Mucosa of rectum (tissue), 2 donors: Measurements from ENCODE around the gene CTRB1.
"Not testable (repeated sequence)": the region's sequence is repeated elsewhere in the genome, so short reads cannot be mapped to it uniquely, and the experiment has no call there.

Experiments used
- H3K27ac ChIP-seq, 2 donors: one replicate each; pipeline ENCODE4 v1.7.0; 2013; ENCODE audit warnings: inconsistent platforms in 2 of 2, low read depth in 2 of 2, low read length in 2 of 2
- H3K27me3 ChIP-seq, 2 donors: one replicate each; pipeline ENCODE4 v1.7.0; 2013; ENCODE audit warnings: low read length in 2 of 2; ENCODE audit not compliant: control insufficient read depth in 2 of 2, insufficient read depth in 2 of 2
- H3K36me3 ChIP-seq, 2 donors: one replicate each; pipeline ENCODE4 v1.7.0; 2013; ENCODE audit warnings: low read length in 2 of 2; ENCODE audit not compliant: control insufficient read depth in 2 of 2, insufficient read depth in 2 of 2
- H3K4me1 ChIP-seq, 2 donors: one replicate each; pipeline ENCODE4 v1.7.0; 2013; ENCODE audit warnings: low read length in 2 of 2, mild to moderate bottlenecking in 1 of 2; ENCODE audit not compliant: control insufficient read depth in 2 of 2, insufficient read depth in 2 of 2
- H3K4me3 ChIP-seq, 2 donors: one replicate each; pipeline ENCODE4 v1.7.0; 2013; ENCODE audit warnings: low read length in 2 of 2
- H3K9ac ChIP-seq, 2 donors: one replicate each; pipeline ENCODE4 v1.7.0; 2013; ENCODE audit warnings: low read length in 2 of 2, low read depth in 1 of 2, mild to moderate bottlenecking in 1 of 2
- H3K9me3 ChIP-seq, 2 donors: one replicate each; pipeline ENCODE4 v1.7.0; 2013; ENCODE audit warnings: low read length in 2 of 2; ENCODE audit not compliant: control insufficient read depth in 2 of 2
- donor health status: healthy.
- donor health status: Normal muscosa, but diverticular disease.

The CTRB1 gene

DNA sequence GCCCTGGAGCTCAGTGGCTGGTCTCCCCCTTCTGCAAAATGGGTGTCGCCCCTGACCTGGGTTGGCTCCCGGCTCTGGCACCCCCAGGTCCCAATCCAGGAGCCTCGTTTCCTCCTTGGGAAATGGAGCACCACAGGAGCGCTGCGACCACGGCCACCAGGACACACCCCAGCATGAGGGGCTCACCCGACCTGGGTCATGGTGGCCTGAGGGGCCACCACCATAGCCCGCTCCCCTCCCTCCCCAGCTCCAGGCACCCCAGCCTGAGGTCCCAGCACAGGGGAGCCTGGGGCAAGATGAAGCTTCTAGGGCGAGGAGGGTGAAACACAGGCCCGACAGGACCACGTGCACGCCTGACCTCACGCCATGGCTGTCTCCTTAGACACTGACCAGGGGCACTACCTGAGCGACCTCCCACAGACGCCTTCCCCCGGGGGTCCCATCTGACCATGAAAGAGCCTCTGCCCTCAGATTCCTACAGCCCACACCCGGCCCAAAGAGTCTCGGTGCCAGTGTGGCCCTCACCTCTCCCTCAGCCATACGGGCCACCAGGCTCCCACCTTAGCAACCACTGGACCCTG lies 20.8 kb downstream of the CTRB1 start:
- H3K27me3 ChIP-seq = no peaks in the 10 kb centered on the region
- no peak overlapping the region for H3K4me3 ChIP-seq
- H3K9me3 ChIP-seq = no peaks in the 10 kb centered on the region
- peaks cover 10 to 13% of the 10 kb centered on the region in 2 donors for H3K4me1 ChIP-seq
- H3K9ac ChIP-seq = no peak overlapping the region
- H3K27ac ChIP-seq = no peak overlapping the region
- peaks cover 32 to 40% of the 10 kb centered on the region in 2 donors for H3K36me3 ChIP-seq

DNA sequence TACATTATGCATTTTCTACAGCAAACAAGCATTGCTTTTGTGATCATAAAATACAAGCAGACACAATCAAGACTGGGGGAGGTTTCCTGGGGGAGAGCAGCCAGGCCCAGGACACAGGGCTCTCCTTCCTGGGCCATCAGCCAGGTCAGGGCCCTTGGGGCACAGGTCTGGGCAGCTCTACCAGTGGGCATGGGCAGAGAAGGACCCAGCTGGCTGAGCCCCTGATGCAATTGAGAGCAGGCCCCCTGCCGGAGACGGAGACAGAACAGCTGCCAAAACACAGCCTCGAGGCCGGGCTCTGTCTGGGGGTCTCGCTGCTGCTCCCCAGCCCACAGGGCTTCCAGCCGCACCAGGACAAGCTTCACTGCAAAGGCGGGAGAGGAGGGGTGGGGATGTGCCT lies 21.8 kb downstream of the CTRB1 start:
- H3K9me3 ChIP-seq, H3K27ac ChIP-seq, H3K9ac ChIP-seq, H3K4me3 ChIP-seq, H3K27me3 ChIP-seq: not testable (repeated sequence)
- peaks cover 20 to 23% of the 10 kb centered on the region in 2 donors for H3K4me1 ChIP-seq
- H3K36me3 ChIP-seq = peaks cover 28 to 31% of the 10 kb centered on the region in 2 donors

DNA sequence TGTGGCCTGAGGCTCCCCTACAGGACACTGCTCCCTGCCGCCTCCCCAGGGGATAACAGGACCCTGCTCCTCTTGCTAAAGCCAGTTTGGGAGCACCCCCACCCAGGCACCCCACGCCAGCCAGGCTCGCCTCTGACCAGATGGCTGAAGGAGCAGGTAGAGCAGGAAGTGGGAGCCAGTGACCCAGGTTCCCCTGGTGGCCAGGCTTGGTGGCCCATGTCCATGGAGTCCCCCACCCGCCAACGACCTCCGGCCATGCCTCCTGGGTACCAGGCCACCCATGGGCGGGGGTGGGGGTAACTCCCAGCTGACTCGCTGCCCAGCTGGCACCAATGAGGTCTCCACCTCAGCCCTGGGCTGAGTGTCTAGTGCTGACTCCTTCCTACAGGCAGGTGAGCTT lies 22.6 kb downstream of the CTRB1 start:
- H3K9ac ChIP-seq = no peak overlapping the region
- H3K36me3 ChIP-seq = peaks cover 23% of the 10 kb centered on the region in 2 donors
- no peaks in the 10 kb centered on the region for H3K27me3 ChIP-seq
- H3K9me3 ChIP-seq = no peaks in the 10 kb centered on the region
- peaks cover 27 to 28% of the 10 kb centered on the region in 2 donors for H3K4me1 ChIP-seq
- no peak overlapping the region for H3K4me3 ChIP-seq
- H3K27ac ChIP-seq = no peak overlapping the region

DNA sequence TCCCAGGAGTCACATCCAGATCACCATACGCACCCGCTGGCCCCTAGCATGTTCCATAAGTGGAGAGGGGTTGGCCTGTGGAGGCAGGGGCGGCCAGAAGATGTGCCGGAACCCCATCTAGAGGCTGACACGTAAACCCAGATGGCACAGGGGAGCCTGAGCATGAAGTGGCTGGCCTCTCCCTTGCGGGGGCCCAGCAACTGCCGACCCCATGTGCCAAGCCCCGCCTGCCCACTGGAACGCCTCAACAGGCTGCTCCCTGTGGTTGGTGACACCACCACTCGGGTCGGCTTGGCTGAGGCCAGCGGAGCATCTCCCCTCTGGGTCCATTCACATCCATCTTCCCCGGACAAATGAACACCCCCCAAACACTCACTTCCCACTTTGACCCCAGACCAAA lies 23.2 kb downstream of the CTRB1 start:
- peaks cover 20 to 23% of the 10 kb centered on the region in 2 donors for H3K36me3 ChIP-seq
- H3K4me1 ChIP-seq = peaks cover 28 to 29% of the 10 kb centered on the region in 2 donors
- no peaks in the 10 kb centered on the region for H3K9me3 ChIP-seq
- no peak overlapping the region for H3K4me3 ChIP-seq
- no peak overlapping the region for H3K9ac ChIP-seq
- H3K27ac ChIP-seq = no peak overlapping the region
- no peaks in the 10 kb centered on the region for H3K27me3 ChIP-seq

DNA sequence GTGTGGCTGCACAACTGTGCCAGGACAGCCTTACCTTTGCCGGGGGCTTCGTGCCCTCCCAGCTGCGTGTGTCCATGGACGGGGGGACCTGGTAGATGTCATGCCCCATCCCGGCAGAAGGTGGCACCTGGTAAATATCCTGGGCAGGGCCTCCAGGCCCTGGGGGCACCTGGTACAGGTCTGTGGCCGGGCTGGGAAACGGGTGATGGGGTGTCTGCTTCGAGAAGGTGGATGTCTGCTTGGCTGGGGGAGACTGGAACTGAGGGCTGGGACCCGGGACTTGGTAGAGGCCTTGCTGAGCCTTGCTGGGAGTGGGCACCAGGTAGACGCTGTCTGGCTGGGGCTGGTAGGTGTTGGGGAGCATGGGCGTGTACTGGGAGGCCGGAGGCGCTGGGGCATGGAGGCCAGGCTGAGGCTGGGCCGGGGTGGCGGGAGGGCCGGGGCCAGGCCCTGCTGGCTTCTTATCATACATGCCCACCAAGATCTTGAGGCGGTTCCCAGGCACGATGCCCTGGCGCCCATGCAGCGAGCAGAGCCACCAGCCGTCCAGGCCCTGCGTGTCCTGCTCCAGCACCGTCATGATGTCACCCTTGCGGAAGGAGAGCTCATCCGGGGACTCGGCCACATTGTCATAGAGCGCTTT lies 23.8 kb downstream of the CTRB1 start:
- H3K9ac ChIP-seq, H3K27ac ChIP-seq, H3K4me3 ChIP-seq, H3K27me3 ChIP-seq, H3K9me3 ChIP-seq: not testable (repeated sequence)
- Histone ChIP-seq H3K4me1 (peaks cover 31 to 35% of the 10 kb centered on the region in 2 donors), H3K36me3 (peaks cover 20 to 23% of the 10 kb centered on the region in 2 donors)

DNA sequence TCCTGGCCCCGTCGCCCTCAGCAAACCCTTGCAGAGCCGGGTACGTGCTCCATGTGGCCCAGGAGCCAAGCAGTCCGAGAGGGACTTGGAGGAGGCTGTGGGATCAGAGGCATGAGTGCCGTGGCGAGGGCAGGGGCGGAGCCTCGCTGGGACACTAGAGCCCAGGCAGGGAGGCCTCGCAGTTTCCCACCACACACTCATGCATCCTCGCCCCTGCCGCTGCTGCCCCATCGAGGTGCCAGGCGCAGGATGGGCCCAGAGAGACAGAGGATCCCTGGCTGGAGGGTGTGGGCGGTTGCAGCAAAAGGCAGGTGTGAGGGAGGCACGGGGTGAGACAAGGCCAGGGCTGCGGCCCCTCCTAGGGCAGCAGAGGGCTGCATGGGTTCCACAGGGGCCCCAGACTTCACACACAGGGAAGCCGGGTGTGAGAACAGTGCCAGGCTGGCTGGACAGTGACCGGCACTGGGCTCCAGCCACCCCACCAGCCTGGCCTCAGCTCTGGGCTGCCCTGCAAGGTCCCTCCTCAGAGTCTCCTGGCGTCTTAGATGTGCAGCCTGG lies 25.0 kb downstream of the CTRB1 start:
- H3K9me3 ChIP-seq = no peaks in the 10 kb centered on the region
- H3K27me3 ChIP-seq = no peaks in the 10 kb centered on the region
- H3K4me3 ChIP-seq = no peak overlapping the region
- no peak overlapping the region for H3K27ac ChIP-seq
- peaks cover 39 to 46% of the 10 kb centered on the region in 2 donors for H3K4me1 ChIP-seq
- peaks cover 20 to 23% of the 10 kb centered on the region in 2 donors for H3K36me3 ChIP-seq
- no peak overlapping the region for H3K9ac ChIP-seq

DNA sequence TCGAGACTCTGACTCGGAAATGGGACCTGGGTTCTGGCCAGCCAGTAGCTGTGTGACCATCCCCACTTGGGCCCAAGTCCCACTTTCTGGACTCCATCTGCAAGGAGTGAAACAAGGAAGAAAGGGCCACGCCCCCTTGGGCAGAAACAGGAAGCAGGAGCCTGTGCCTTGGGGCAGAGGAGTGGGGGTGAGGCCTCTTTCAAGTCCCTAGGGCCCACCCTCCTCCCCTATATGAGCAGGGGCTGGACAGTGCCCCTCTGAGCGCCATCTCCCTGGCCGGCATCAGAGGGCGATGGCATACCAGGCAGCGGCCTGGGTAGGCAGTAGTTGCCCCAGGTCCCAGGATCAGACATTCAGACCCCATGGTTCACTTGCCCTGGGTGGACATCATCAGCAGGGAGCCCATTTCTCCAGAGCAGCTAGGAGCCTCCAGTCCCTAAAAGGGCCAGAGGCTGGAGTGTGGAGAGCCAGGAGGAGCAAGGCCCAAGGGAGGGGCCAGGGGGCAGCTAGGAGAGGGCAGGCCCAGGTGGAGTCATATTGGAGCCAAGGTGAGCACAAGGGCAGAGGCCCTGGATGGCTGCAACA lies 25.5 kb downstream of the CTRB1 start:
- no peaks in the 10 kb centered on the region for H3K9me3 ChIP-seq
- no peaks in the 10 kb centered on the region for H3K27me3 ChIP-seq
- peaks cover 43 to 52% of the 10 kb centered on the region in 2 donors for H3K4me1 ChIP-seq
- H3K27ac ChIP-seq = peak overlapping the region; percentile 70 to 77
- H3K9ac ChIP-seq = peak overlapping the region; percentile 2 to 49
- no peak overlapping the region for H3K4me3 ChIP-seq
- H3K36me3 ChIP-seq = peaks cover 20 to 23% of the 10 kb centered on the region in 2 donors

DNA sequence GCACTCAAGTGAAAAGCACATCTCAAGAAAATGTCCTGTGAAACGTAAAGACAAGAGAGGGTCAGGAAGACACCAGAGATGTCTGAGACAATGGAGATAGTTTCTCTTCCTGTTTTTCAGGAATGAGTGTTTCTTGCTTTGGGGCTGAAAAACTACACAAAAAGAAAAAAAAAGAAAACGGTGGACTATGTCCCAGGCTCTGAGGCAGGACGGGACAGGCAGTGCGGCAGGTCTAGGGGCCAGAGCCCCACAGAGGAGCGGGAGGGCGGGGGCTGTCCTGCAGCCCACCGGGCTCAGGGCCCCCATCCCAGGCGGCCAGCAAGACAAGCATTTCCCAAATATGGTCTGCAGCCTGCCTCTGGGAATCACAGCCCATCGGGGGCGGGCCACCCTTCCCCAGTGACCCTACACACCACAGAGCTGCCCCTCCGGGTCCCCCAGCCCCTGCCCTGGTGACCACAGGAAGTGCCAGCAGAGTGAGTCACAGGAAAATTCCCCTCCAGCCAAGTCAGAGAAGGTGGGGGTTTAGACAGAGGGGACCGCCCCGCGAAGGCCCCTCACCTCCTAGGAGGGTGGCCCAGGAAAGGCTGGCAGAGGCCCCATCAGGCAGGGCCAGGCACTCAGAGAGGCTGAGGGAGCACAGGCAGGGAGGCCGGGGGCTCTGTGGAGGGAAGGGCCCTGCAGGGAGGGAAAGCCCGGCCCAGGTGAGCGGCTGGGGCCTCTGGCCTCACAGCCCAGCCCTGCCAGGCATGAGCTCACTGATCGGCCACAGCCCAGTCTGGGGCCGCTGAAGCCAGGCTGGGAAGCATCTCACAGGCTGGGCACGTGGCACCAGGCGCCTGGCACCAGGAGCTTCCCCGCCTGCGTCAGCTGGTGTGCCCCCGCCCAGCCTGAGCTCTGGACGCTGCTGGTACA lies 26.3 kb downstream of the CTRB1 start:
- peaks cover 49 to 59% of the 10 kb centered on the region in 2 donors for H3K4me1 ChIP-seq
- no peak overlapping the region for H3K4me3 ChIP-seq
- peak overlapping the region; percentile 70 to 77 for H3K27ac ChIP-seq
- H3K9me3 ChIP-seq = no peaks in the 10 kb centered on the region
- peak overlapping the region in 1 of 2 donors; percentile 52 for H3K9ac ChIP-seq
- H3K36me3 ChIP-seq = peaks cover 16 to 23% of the 10 kb centered on the region in 2 donors
- no peaks in the 10 kb centered on the region for H3K27me3 ChIP-seq

DNA sequence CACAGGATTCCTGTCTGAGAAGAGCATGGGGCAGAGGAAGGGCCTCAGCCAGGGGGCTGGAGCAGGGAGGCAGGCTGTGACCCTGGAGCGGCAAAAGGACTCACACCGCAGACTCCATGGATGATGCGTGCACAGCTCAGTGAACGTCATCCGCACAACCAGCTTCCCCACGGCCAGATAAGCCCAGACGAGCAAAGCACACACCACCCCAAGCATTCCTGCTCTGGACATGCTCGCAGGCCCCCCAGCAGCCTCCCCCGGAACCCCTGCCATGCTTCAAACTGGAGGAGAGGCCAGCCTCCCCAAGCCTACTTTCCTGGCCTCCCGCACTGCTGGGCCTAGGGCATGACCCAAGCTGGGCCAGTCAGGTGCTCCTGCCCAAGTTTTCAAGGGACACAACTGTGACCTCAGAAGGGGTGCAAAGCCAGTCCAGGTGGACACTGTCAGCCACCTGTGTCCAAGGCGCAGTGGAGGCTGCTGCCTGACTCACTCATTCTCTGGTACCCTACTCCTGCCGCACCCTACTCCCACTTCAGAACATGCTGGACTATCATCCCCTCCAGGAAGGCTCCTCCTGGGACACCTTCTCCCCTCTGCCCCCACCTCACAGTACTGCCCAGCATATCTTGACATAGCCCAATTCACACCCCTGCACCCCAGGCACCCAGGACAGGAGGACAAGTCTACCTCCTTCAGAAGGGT lies 27.9 kb downstream of the CTRB1 start:
- Histone ChIP-seq H3K27ac (peak overlapping the region in 1 of 2 donors; percentile 77), H3K4me1 (peaks cover 49 to 61% of the 10 kb centered on the region in 2 donors), H3K9me3 (no peaks in the 10 kb centered on the region), H3K9ac (no peak overlapping the region), H3K36me3 (peaks cover 2 to 11% of the 10 kb centered on the region in 2 donors), H3K27me3 (no peaks in the 10 kb centered on the region), H3K4me3 (no peak overlapping the region)
